ENCODE results near the gene PCNA.
A peak's percentile ranks its signal among the peaks of the same experiment; 100 is the strongest.

Gene PCNA

DNA sequence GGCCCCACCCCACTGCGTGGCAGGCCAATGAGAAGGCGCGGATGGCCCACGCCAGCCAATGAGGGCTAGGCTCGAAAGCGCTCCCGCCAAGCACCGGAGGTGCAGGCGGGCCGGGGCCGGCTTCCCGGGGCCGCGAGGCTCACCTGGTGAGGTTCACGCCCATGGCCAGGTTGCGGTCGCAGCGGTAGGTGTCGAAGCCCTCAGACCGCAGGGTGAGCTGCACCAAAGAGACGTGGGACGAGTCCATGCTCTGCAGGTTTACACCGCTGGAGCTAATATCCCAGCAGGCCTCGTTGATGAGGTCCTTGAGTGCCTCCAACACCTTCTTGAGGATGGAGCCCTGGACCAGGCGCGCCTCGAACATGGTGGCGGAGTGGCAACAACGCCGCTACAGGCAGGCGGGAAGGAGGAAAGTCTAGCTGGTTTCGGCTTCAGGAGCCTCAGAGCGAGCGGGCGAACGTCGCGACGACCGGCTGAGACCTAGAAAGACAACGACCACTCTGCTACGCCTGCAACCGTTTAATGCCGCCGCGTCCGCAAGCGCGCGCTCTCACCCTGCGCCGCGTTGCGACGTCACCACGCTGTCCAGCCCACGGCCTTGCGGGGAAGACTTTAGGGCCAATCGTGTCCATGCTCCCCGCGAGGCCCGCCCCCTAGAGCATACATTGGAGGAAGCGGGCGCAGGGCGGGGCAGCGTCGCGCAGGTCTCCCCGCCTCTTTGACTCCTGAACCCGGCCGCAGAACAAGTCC is at the start of gene PCNA:
Gene PCNA, minus strand, starts transcription at position 524 of the 750 bp plus-strand sequence. Its CDS starts 160 bp downstream, at position 364.
- peak; percentile 88 to 95 (median 92) for DNase-seq

DNA sequence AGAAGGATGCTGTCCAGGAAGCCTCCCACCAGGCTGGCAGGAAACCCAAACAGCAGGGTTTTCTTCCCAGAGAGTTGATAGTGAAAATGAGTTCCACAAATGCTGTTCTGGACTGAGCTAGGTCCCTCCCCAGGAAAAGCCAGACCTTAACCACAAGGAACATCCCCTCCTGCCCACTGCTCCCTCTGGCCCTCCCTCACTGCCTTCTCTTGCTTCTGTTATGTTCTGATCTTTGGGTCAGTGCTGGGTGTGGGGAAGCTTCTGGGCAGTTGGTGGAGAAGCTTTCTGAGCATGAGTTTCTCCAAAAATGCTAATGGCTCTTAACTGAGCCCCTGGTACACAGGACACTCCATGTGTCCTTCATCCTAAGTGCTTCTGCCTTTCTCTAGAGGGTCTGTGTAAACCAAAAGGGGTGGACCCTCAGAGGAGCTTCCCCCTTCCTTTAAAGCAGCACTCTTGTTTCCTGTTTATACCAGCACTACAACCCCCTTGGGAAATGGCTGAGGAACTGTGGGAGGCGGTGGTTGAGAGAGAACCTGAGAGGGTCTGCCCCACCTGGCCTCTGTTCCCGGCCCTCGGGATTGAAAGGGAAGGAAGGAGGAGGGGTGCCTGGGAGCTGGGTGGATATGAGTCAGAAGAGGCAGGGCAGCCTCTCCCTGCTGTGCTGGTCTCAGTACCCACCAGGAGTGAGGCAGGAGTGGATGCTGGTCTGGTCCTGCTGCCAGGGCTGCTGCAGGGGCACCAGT is 49.1 kb upstream of the PCNA start:
- DNase-seq: no peak

DNA sequence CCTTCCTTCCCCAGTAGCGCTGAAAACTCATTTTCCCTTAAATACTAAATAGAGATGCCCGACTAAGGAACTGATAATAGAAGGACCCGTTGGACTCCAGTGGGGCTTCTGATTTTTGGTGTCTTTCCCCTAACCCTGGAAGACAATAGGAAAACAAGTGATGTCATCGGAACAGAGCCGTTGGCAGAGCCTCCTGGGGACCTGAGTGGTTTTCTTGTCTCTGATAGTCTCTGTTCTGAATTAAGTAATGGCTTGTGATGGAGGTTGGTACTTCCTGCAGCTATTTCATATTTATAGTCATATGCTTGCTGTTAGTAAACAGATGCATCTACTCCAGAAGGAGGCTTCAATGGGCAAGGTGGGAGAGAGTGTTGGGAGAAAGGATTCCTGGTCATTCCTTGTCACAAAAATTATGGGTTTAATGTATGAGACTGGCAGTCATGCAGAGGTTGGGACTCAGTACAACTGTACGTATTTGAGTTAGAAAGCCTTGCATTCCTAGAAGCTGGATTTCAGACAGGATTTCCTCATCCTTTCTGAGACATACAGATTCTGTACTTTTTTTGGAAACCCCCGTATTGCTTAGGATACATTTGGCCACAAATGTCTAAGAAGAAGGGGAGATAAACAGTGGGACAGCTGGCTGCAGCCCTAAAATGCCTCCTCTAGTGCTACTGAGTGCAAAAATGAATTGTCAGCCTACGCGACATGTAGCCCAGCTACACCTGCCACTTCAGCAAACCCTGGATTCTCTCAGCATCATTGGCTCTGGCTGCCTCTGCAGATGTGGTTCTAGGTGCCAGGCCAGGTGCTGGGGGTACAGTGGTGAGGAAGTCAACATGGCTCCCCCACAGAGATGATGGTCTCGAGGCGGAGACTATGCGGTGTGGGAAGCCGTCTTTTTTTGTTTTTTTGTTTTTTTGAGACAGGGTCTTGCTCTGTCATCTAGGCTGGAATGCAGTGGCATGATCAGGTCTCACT is 45.2 kb upstream of the PCNA start:
- no peak for DNase-seq

DNA sequence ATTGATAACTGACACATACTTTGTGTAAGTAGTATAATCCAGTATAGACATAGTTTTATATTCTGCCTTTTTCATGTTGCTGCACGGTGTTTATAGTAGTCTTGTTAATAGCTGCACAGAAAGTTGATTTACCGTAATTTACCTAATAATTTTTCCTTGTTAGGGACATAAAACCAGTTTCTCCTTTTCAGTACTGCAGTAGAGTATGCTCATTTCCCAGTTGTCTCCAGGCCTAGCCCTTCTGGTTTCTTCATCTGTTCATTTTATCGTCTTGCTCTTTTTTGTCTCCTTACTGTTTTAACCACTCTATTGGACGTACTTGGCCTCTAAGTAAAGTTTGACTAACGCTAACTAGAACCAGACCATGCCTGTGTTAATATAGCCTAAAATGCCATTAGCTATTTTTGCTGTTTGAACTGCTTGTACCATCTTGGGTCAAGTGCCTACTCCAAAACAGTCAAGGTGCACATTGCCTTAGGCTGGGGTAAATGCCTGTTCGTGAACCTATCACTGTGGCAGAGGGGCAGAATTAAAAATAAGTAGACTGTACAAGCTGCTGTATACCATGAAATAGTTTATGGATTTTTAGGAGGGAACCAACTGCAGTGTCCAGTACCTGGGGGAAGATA is 41.9 kb upstream of the PCNA start:
- DNase-seq: no peak

DNA sequence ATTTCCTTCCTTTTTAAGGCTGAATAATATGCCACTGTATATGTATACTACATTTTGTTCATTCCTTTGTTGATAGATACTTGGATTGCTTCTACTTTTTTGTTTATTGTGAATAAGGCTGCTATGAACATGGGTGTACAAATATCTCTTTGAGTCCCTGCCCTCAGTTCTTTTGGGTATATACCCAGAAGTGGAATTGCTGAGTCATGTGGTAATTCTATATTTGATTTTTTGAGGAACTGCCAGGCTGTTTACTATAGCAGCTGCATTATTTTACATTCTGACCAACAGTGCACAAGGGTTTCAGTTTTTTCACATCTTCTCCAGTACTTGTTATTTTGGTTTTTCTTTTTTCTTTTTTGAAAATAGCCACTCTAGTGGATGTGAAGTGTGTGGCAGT is 41.1 kb upstream of the PCNA start:
- no peak for DNase-seq

DNA sequence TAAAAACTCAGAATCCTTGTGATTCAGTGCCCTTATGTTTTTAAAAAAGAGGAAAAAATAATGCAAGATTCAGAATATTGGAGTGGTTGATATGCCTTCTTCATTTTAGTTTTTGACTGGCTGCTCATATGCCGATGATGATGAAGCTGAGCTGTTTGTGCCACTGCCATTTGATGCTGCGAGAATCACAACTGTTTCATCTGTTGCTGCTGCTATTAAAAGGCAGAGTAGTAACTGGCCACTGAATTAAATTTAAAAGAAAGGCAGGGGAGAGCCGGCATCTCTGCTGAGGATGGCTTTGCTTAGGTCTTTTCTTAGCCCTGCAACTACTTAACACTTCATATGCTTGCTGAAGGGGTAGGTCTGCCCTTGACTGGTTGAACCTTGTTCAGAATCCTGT is 40.2 kb upstream of the PCNA start:
- no peak for DNase-seq

DNA sequence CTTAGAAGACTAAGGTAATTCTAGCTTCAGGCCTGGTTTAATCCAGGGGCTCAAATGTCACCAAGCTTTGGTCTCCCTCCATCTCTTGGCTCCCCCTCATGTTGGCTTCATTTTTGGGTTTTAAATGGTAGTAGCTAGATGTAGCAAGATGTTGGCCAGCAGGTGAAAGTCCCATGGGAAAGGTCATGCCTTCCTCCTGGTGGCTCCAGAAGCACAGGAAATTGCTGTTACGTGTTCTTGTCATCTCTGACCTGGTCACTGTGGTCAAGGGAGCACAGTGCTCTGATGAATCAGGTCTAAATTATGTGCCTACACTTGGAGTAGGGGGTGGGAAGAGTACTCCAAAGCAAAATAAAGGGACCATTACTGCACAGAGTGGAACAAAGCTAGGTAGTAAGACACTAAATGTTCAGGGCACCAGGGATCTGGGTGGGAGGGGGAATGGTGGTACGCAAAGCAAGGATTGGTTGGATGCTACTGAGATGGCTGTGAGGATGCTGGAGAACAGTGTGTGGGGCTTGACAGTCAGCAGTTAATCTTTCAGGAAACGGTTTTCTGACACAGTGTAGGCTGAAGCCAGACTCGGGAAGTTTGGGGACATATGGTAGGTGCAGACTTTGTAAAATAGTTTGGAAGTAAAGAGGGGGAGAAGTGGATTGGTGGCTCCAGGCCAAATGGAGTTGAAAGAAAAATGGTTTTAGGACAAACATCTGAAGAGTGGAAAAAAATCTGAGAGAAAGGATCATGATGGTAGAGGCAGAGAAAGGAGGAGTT is 37.1 kb upstream of the PCNA start:
- no peak for DNase-seq

DNA sequence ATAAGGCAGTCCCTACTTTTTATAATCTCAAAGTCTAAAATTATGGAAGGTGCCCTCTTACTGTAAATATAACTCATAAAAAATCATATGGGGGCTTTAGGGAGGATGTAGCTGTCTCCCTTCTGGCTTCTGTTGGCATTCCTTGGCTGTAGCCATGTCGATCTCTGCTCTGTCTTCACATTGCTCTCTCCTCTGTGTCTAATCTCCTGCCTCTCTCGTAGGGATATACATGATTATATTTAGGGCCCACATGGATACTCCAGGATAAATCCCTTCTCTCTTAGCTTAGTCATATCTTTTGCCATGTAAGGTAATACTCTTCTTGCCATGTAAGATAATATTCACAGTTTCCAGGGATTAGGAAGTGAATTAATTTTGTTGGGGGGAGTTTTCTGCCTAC is 35.6 kb upstream of the PCNA start:
- DNase-seq: no peak

DNA sequence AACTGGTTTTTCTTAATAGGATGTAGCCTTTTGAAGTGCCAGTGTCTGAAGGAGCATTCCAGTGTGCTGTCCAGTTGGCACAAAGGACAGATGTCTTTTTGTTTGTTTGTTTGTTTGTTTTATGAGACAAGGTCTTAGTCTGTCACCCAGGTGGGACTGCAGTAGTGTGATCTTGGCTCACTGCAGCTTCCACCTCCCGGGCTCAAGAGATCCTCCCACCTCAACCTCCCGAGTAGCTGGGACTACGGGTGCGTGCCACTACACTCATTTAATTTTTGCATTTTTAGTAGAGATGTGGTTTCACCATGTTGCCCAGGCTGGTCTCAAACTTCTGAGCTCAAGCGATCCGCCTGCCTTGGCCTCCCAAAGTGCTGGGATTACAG is 34.8 kb upstream of the PCNA start:
- no peak for DNase-seq

DNA sequence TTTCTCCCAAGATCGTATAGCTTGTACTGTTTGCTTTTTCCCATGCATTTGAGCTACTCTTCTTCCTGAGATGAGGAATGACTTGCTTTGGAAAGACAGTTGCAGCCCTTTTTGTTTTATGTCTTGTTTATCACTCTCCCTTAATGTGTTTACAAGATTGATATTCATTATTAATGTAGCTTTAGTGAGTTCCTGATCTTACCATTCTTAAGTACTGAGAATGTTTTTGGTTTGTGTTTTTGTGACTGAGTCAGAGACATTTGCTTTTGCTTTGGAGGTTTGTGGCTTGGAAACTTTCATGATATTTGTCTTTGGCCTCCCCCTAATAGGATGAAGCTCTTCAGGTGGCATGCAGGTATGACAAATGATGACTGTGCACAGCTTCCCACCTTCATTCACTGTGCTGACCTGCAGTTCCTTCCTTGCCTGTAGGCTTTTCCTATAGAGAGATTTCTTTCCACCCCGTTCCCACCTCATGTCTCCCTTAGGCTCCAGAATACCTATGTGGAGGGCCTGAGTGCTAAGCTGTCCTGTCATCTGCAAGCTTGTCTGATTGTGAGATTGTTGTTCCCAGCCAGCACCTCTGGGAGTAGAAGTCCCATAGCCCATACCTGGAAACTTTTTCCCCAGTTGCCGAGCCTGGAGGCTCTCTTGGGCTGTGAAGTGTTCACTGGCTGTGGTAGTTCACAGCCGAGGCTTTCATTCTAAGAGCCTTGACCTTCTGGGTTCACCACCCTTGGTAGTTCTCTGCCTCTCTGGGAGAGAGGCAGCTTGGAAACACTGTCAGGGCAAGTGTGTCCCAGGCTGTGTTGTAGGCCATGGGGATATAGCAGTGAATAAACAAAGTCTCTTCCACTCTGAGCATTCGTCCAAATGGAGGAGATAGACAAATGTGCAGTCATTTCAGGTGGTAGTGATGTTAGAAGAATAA is 34.1 kb upstream of the PCNA start:
- DNase-seq: no peak

DNA sequence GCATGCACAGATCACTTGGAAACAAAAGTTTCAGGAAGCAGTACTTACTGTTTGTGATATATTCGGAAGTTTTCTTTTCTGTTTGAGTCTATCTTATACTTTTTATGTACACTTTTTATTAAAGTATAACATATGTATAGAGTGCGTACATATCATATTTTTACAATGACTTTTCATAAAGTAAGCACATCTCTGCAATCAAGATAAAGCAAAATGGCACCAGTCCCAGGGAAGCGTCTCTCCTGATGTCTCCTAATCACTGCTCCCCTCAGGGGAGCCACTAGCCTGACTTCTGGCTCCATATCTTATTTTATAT is 33.4 kb upstream of the PCNA start:
- DNase-seq: no peak

DNA sequence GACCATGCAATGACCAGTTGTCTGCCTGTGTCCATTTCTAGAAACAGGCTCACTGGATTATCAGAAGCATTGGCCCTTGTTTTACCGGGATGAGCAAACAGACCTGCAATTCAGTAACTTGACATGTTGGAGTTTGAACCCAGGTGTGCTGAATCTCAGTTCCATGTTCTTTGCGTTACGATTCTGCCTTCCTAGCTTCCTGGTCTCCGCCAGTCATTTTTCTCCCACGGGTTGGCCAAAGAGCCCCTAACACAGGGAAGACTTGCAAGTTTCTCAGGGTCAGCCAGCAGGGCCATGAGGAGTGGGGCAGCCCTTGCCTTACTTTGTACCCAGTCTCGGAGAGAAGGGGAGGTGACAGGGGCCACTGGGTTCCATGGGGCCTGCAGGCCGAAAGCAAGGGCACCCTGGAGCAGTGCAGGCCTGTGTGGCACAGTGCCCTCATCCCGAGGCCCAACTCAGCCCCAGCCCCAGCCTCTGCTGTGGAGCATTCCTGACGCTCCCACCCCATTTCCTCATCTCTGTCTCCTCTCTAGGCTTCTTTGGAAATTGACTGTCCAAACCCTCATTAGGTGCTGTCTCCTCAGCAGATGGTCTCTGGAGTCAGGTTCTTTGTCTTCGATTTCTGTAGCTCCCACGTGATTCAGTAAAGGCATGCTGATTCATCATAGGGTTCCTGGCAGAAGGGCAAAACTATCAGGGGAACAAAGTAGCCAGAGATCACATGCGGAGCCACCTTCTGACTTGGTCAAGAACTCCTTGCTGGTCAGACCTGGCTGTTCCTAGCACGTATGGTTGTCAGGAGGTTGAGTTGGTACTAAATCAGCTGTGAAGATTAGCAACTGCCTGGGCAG is 30.7 kb upstream of the PCNA start:
- no peak for DNase-seq

DNA sequence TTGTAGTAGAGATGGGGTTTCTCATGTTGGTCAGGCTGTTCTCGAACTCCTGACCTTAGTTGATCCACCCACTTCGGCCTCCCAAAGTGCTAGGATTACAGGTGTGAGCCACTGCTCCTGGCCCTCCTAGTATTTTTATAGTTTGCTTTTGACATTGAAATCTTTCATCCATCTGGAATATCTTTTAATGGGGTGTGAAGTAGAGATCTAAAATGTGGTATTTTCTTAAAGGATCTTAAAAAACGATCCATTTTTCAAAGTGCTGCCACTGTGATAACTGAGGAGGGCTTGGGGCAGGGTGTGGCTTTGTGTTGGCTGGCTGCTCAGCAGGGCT is 30.1 kb upstream of the PCNA start:
- DNase-seq: no peak

DNA sequence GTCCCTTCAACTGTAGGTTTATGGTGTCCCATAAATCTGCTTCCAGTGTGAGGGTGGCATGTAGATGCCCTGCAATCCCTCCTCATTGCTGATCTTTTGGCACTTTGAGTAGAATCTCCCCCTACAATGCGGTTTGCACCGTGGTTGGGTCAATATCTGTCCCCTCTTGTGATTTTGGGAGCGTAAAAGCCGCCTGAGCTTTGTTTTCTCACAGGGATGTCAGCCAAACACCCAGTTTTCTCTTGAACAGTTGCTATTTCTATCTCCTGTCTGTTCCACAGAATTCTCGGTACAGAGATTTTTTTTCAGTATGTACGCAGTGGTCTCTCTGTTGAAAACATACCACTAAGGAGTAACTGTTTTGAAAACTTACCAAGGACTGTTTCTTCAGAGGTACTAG is 28.8 kb upstream of the PCNA start:
- no peak for DNase-seq

DNA sequence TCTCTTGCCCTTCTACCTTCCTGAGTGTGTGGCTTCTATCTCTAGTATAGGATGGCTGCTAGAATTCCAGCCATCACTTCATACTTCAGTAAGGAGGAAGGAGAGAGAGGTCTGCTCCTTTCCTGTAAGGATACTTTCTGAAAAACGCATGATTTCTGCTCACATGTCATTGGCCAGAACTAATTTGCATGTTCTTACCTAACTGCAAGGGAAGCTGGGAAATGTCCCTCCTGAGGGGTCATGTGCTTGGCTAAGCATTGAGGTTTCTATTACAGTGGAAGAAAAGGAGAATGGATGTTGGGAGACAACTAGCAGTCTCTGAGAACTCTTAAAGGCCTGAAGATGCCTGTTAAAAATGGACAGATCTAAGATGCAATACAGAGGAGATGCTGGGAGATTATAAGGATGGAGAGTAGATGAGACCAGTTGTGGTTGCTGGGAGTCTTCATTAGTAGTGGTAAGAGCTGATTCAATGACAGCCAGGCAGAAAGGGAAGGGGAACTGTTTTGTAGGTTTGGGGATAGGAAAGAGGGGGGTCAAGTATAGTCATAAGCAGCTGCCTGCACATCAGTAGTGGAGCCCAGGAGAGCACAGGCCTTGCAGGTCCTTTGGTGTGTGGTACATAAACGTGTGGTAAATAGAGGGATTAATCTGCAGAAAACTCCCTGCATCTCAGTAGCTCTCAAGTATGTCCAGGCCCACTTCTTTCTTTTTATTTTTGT is 27.3 kb upstream of the PCNA start:
- no peak for DNase-seq

DNA sequence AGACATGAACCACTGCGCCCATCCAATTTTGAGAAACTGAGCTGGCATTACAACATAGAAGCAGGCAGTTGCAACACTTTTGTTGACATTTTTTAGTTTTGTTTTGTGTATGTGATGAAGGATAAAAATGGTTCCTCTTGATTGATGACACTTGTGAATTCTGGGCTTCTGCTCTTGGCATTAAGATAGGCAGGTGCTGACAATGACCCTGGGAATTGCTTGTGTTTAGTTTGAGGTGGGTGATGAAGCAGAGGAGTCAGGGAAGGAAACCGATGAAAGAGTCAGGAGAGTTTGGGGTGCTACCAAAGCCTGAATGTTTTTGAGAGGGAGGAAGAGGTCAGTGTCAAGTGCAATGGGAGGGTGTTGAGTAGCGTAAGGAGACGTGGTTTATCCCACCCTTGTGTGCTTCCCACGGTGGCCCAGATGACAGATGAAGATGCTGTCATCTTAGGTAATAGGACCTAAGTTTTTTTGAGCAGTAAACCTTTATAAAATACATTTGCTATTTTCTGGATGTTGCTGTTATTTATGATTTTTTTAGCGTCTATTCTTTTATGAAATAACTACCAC is 26.4 kb upstream of the PCNA start:
- no peak for DNase-seq

DNA sequence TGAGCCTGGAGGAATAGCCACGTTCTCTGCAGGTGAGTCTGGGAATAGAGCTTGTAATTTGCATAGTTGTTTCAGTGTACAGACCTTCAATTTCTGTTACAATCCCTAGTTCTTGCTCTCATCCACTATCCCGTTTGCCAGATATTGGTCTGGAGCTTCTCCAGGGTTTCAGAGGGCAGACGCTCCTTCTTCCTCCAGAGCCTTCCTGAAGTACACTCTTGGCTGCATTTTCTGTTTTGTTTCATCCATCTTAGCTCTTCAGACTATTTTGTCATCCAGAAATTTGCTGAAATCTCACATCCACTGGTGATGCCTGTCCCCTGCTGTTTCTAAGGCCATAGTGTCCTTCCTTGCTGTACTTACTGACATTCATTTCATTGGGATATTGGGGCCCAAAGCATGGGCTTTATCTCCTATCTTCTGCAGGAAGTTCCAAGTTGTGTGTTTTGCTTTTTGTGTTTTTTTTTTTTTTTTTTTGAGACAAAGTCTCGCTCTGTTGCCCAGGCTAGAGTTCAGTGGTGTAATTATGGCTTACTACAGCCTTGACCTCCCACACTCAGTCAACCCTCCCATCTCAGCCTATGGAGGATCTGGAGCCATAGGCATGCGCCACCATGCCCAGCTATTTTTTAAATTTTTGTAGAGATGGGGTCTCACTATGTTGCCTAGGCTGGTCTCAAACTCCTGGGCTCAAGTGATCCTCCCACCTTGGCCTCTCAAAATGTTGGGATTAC is 25.8 kb upstream of the PCNA start:
- DNase-seq: no peak

DNA sequence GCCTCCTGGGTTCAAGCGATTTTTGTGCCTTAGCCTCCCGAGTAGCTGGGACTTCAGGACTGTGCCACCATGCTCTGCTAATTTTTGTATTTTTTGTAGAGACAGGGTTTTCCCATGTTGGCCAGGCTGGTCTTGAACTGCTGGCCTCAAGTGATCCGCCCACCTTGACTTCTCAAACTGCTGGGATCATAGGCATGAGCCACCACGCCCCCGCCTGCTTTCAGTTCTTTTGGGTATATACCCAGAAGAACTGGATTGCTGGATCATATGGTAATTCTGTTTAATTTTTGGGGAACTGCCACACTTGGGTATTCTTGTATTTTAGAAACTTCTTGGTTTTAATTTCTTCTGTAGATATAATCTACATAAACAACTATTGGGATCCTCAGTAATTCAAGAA is 24.1 kb upstream of the PCNA start:
- no peak for DNase-seq

DNA sequence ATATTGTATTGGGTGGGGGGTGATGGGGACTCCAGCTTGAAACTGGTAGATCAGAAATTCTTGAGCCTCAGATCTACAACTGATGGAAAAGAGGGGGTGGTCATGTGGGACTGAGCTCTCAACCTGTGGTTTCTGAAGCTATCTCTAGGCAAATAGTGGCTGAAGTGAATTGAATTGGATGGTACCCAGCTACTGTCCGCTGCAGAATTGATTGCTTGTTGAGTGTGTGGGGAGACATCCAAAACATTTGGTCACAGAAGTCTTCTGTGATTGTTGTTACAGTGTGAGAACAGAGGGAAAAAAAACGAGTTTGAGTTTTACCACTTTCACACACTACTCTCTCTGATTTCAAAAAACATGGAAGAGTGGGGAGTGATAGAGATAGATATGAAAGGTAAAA is 21.9 kb upstream of the PCNA start:
- DNase-seq: no peak
